ENCODE data around the gene FH.

FH gene

GRCh38 chr1:241519308-241520079 lies at the start of gene FH:
FH (minus strand) TSS chr1:241519755; CDS start chr1:241519722, 33 bp downstream.
- DNase-seq = peak; percentile 91

- DNase-seq = no peak
These were observed 41.3 kb upstream of the FH start for GRCh38 chr1:241560849-241561187.

GRCh38 chr1:241560146-241560848 lies 40.7 kb upstream of the FH start:
- DNase-seq = no peak

GRCh38 chr1:241557551-241558193 lies 38.1 kb upstream of the FH start:
- no peak for DNase-seq

- DNase-seq = no peak
These were observed 37.5 kb upstream of the FH start for GRCh38 chr1:241557031-241557430.

GRCh38 chr1:241555526-241555925 lies 36.0 kb upstream of the FH start:
- no peak for DNase-seq

GRCh38 chr1:241553886-241554592 lies 34.5 kb upstream of the FH start:
- no peak for DNase-seq

GRCh38 chr1:241551759-241552638 lies 32.4 kb upstream of the FH start:
- no peak for DNase-seq

GRCh38 chr1:241550318-241550717 lies 30.8 kb upstream of the FH start:
- no peak for DNase-seq

GRCh38 chr1:241548008-241548407 lies 28.5 kb upstream of the FH start:
- DNase-seq = no peak

- DNase-seq = no peak
These were observed 22.8 kb upstream of the FH start for GRCh38 chr1:241542199-241542907.

GRCh38 chr1:241536969-241537368 lies 17.4 kb upstream of the FH start:
- no peak for DNase-seq

- no peak for DNase-seq
These were observed 16.7 kb upstream of the FH start for GRCh38 chr1:241536304-241536703.

GRCh38 chr1:241533326-241534115 lies 14.0 kb upstream of the FH start:
- DNase-seq = no peak

GRCh38 chr1:241532864-241533263 lies 13.3 kb upstream of the FH start:
- no peak for DNase-seq

- DNase-seq = no peak
These were observed 12.6 kb upstream of the FH start, which contains the start of gene KMO for GRCh38 chr1:241532162-241532531. KMO (plus strand) TSS chr1:241532378; CDS start chr1:241532445, 67 bp downstream.

- DNase-seq = no peak
These were observed 11.9 kb upstream of the FH start for GRCh38 chr1:241531195-241532161.

GRCh38 chr1:241527146-241527545 lies 7.6 kb upstream of the FH start:
- no peak for DNase-seq

- no peak for DNase-seq
These were observed 5.5 kb upstream of the FH start for GRCh38 chr1:241525026-241525425.

- DNase-seq = no peak
These were observed 2.2 kb upstream of the FH start for GRCh38 chr1:241521718-241522117.
